Fibroblast of lung (primary cell): ENCODE measurements around the gene MYG1.

Experiments
- EZH2 ChIP-seq: IDR thresholded peaks from 2 replicates; pipeline ENCODE4 v1.5.1; 2012; ENCODE audit warnings: low read length, control low read depth, mild to moderate bottlenecking; ENCODE audit errors: missing control alignments
- TF ChIP-seq, protein P1 (sequence below), 2 donors: IDR thresholded peaks in 1 of 2; conservative IDR thresholded peaks in 1 of 2; 1 replicate in 1 of 2; 2 replicates in 1 of 2; pipeline ENCODE4 v1.5.1; 2011 to 2012; ENCODE audit warnings: low read length in 2 of 2, control low read depth in 1 of 2, inconsistent platforms in 1 of 2, low read depth in 1 of 2, mild to moderate bottlenecking in 1 of 2

GRCh38 chr12:53313996-53314395 is 14.5 kb downstream of the MYG1 start:
- TF ChIP-seq, protein P1, sequence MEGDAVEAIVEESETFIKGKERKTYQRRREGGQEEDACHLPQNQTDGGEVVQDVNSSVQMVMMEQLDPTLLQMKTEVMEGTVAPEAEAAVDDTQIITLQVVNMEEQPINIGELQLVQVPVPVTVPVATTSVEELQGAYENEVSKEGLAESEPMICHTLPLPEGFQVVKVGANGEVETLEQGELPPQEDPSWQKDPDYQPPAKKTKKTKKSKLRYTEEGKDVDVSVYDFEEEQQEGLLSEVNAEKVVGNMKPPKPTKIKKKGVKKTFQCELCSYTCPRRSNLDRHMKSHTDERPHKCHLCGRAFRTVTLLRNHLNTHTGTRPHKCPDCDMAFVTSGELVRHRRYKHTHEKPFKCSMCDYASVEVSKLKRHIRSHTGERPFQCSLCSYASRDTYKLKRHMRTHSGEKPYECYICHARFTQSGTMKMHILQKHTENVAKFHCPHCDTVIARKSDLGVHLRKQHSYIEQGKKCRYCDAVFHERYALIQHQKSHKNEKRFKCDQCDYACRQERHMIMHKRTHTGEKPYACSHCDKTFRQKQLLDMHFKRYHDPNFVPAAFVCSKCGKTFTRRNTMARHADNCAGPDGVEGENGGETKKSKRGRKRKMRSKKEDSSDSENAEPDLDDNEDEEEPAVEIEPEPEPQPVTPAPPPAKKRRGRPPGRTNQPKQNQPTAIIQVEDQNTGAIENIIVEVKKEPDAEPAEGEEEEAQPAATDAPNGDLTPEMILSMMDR (conservative IDR thresholded peaks at IDR 0.05 in 1 of 2, IDR thresholded peaks at IDR 0.05 in 1 of 2; ENCODE audit: low read depth in 1 of 2, low read length in 2 of 2): no peak
- TF ChIP-seq EZH2: no peak
